GM18505 (cell line): ENCODE data around the gene TRAM2.

ENCODE experiments used
- ATAC-seq: cut with Tn5 transposase; IDR thresholded peaks from one replicate; pipeline ENCODE4 v1.9.1; 2021; ENCODE audit not compliant: unreplicated experiment
- POLR2A ChIP-seq: IDR thresholded peaks from 4 replicates; pipeline ENCODE4 v1.6.1; 2011; ENCODE audit warnings: borderline replicate concordance; ENCODE audit not compliant: insufficient read depth, insufficient read length; ENCODE audit errors: extremely low read depth

The TRAM2 gene

DNA sequence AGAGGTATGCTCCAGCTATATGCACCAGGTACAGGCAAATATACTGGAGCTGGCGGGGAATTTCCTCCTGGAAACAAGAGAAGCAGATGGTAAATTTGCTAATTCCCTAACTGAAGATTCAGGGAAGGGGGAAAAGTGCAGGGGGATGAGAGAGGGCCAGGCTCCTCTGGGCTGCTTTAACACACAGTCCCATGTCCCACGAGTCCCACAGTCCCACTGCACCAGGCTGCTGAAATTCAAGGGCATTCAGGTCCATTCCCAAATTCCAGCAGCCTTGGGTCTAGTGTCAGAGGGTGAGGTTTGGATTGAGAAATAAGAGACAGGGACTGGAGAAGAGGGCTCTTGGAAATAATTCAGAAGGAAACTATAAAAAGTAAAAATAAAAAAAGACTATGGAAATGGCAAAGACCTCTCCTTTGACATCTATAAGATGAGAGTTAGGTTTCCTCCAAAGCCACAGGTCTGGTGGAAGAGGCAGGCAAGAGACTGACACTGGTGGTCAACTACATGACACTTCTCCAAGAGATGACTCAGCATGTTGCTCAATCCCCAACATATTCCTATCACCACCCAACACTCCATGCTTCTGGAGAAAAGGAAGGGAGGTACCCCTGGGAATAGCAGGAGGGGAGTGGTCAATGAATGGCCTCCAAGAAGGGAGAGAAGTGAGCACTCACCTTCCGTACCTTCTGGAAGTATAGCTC, 69.2 kb downstream of the TRAM2 start:
- no peak for ATAC-seq
- no peak for TF ChIP-seq POLR2A

DNA sequence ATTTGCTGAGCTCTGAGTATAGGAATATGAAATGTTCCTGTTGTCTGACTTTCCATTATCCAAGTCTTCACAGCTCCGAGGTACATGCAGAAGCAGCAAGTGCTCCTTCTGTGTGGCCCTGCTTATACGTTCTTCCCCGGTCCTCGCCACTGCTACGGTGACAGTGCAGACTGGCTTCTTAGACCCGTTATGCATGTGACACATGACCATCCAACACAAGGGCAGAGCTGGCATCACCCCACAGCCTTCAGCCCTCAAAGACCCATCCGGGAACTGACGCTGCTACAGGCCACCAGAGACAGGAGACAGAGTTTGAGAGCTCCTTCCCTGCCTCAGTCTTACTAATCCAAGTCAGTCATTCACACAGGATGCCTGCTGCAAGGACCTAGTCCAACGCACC, 70.4 kb downstream of the TRAM2 start:
- TF ChIP-seq POLR2A: no peak
- ATAC-seq: no peak

DNA sequence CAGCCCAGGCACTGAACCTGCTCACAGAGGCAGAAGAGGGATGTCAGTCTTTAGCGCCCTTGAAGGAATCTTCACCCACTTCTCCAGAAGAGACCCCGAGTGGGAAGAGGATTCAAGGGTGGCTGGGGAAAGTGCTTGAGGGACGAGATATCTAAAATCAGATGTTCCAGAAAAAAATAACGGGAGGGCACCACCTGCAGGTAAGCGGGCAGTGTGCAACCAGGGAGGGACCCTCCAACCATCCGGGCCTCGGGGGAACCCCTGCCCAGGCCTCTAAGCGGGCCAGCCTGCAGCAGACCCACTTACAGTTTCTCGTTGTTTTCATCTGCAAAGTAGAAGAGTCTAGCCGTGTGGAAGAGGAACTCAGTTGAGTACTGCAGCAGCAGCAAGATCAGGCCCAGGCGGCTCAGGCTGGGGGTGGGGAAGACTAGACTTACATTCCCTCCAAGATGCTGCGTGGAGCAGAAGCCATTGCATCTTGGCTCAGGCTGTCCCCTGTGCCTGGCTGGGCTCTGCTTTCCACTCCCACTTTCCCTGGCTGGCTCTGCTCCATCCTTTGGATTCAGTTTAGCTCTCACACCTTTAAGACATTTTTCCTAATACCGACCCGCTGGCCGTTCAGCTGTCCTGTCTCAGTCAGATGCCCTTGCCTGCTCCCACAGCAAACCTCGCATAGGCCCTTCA, 71.0 kb downstream of the TRAM2 start:
- TF ChIP-seq POLR2A: no peak
- no peak for ATAC-seq

DNA sequence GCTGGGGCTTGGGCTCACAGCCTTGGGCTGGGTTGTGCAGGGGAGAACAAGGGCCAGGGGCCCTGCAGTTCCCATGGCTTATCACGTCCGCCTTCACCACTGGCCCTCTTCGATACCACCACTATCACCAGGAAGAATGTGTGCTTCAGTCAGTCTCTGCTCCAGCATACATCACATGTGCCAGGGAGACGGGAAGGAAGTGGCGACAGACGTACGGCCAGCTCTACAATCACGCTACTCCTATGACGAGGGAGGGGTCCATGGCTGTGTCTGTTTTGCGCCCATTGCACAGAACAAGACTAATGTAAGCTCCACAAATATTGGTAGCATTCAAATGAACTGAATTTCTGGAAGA, 72.1 kb downstream of the TRAM2 start:
- no peak for TF ChIP-seq POLR2A
- ATAC-seq: no peak

DNA sequence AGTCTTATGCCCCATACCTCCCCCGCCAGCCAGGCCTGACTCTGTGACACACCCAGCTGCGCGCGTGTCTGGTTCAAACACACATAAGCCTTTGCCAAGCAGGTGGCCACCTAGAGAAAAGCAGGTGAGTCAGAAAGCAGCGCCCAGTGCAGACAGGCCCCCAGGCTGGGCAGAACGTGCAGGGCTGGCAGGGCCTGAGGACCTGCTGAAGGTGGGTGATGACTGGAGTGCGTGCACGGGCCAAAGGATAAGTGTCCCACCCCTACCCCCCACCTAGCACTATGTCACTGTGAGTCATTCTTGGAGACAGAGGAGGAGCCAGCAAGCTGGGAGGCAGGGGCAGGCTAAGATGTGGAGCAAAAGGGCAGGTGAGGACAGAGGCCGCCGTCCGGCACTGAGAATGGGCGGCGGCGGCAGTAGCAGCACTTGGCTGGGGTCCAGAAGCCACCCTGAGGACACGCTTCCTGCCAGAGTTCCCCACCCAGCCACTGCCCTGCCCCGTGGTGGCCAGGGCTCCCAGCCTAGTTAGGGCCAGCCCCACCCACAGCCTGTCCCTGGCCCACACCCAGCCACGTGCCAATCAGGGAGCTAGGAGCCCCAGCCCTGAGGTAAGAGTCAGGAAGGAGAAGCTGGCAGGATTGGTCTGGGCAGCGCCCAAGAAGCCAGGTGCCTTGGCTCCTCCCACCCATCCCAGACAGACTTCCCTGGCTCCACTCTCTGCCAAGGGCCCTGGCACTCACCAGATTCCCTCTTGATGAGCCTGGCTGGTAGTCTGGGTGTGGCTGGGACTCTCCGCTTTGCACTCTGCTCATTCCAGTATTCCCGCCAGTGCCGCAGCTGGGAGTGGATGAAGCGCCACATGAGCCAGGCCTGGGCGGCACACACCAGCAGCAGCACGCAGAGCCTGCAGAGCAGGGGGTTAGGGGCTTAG, 72.7 kb downstream of the TRAM2 start:
- no peak for ATAC-seq
- TF ChIP-seq POLR2A: no peak

DNA sequence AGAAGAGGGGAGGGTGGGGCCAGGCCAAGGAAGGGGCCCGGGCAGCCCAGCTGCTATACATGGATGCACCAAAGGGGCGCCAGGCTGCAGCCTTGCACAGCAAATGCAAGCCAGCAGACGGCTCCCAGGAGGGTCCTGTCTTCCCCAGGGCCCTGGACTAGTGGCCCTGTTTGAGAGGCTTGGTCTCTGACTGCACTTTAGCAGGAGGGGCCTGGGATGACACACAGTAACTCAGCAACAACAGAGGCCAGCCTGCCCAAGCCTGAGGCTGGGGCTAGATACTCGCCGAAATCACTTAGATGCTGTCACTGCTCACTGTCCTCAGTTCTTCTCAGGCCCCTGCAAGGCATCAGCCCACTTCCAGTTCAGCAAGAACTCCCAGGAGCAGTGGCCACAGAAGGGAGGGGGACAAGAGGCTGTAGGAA, 73.5 kb downstream of the TRAM2 start:
- no peak for ATAC-seq
- no peak for TF ChIP-seq POLR2A

DNA sequence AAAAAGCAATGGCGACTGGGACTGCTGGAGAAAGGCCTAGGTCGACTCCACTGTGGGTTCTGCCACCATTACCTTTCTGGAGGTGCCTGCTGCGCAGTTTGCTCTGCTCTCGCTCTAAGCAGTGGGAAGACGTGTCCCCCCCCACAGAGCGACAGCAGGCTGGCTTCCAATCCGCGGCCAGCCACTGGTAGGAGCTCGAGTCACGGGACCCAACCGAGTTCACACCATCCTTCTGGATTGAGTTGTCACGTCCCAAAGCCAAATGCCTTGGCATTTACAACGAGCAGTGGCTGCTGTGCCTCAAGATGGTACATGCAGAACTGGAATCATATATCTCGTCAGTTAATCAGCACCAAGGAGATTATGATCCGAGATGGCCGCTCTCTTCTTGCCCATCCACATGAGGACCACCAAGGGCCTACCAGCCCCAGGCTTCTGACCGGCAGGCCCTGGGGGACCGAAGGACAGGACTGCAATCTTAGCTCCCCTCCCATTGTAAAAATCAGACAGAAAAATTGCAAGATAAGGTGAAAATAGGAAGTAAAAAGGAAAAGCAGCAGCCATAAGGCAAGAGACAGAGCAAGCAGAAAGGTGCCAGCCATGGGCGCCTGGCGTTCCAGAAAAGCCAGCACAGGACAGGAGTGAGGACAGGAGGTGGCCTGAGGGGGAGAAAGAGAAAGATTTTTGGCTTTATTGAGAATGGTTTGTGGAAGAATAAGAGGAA, 74.4 kb downstream of the TRAM2 start:
- no peak for TF ChIP-seq POLR2A
- no peak for ATAC-seq

DNA sequence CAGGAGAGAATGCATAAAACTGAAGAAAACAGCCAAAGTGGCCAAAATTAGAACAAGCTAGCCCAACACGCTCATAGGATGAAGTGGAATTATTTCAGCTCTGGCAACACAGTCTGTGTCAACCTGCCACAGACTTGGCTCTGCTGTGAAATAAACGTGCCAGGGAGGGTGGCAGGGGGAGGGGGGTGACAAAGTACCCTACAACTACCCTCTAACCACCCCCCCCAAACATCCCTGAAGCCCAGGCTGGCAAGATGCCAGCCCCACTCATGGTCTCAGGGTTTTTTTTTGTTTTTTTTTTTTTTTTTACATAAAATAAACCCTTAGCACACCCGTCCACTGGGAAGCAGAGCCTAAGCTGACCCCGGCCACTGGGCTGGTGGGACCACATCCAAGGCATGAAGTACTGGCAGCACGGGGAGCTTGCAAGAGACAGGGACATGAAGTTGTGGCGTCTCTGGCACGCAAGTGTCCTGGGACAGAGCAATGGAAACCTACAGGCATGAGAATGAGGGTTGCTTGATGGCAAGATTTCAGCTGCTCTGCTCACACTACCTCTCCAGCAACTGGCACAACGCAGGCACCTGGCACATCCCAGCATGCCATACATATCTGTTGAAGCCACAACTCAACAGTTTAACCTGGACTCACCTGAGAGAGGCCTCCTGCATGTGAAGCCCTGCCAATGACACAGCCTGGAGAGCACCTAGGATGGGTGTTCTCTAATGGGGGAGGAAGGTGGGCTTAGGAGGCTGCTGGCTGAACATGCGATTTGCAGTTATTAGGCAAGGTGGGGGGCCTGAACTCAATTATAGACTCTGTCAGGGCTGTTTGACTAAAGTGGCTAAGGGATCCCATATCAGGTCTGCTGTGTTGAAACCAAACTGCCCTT, 76.4 kb downstream of the TRAM2 start:
- no peak for ATAC-seq
- TF ChIP-seq POLR2A: no peak

DNA sequence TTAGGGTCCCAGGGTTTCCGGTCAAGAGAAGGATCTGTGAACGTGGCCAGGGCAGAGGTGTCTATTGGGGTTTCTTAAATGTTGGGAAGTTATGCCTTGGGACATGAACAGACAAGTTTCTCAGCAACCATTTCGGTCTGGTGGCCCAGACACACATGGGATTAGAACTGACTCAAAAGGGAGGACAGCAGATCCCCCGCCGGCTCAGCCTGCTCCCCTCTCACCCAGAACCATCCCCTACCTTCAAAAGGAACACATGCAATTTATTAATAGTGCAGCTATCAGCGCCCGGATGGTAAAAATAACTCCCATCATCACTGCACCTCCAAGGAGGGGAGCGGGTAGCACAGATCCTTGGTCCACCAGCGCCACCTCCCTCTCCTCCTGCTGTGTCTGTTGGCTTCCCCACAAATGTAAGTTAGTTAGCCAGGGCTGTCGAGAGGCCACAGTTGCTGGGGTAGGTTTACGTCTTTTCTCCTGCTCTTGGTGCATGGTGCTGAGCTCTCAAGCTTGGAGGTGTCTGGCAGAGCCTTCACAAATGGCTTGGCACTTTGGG, 77.1 kb downstream of the TRAM2 start:
- TF ChIP-seq POLR2A: no peak
- no peak for ATAC-seq

DNA sequence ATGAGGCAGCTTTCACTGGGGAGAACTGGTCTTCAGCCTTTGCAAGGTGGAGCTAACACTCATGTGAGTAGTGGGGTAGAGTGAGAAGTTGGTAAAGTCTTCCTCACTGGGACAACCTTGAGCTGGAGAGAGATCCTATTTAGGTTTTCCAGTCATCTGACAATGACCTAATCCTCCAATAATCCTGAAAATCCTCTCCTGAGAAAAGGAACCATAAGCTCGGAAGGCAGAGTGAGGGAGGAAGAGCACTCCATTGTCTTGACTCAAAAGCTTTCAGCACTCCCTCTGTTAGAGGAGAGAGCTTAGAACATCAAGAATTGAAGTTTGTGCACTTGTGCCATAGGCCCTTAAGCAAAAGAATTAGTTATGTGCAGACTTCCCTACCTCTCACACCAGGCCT, 77.8 kb downstream of the TRAM2 start:
- ATAC-seq: no peak
- TF ChIP-seq POLR2A: no peak

DNA sequence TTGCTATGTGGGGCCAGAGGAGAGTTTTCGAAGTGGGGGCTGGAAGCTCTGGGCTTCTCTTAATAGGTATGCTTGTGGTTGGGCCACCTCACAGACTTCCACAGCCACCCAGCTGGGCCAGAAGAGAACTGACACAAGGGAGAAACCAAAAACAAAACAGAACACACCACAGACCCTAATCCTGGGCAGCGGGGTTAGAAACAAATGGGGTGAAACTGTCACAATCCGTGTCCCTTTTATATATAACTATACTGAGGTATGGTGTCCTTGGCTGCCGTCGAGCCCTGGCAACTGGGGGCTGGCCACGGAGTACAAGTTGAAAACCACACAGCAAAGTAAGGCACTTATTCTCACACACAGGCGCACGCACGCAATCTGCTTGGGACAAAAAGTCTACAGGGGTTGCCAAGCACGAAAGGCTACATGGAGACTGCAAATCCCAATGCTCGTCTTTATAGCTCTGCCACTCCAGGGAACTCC, 78.3 kb downstream of the TRAM2 start:
- ATAC-seq: peak; percentile 29
- TF ChIP-seq POLR2A: peak; percentile 30
